Activated CD8-positive, alpha-beta memory T cell treated with anti-CD3 and anti-CD28 coated beads for 1 hour (primary cell): ENCODE measurements around the gene ADRA2A.

ENCODE experiments used
- DNase-seq, 2 donors: peaks; one replicate each; pipeline ENCODE4 v3.0.0-alpha.2; 2020; ENCODE audit warnings: low read depth in 1 of 2; ENCODE audit errors: extremely low read depth in 1 of 2

The ADRA2A gene

DNA sequence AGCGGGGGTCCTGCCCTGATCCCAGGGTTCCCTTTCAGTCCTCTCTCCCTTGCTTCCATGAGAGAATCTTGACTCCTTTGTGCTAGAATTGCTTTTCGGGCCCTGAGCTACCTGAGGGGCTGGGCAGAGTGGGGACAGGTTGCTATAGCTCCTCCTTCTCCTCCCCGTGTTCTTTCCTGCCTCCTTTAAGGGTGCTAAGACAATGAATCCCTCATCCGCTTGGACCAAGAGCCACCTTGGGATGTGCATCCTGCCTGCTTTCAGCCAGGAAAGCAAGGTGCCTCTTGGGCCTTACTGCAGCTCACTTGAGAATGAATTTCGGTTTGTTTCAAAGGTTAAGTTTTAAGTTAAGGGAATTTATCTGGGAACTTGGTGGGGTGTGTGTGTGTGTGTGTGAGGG is 53.6 kb downstream of the ADRA2A start:
- no peak for DNase-seq
